ENCODE data around the gene RBM28. TPM values are rescaled to one million over a fixed set of nuclear protein-coding genes. Genes with fewer than 3 reads are reported as not detected.

The RBM28 gene
- total RNA-seq, 4 donors from 2014 or later = 9.0 to 341 (median 34.2) TPM

- in situ Hi-C loops (cut with MboI; ENCODE audit: low pct_ligation_motif_present in 1 of 4, low pct_unique_long_range_greater_than_20kb in 1 of 4, low sequenced_read_pairs in 3 of 4) = no loop called here
- TF ChIP-seq CTCF (IDR thresholded peaks at IDR 0.05) (no peak), POLR2AphosphoS5 (IDR thresholded peaks at IDR 0.05) (no peak), POLR2A (IDR thresholded peaks at IDR 0.05) (no peak), EP300 (IDR thresholded peaks at IDR 0.05; ENCODE audit: low read depth) (no peak)
- no peak for DNase-seq
Observed at GRCh38 chr7:128270826-128271272, 72.9 kb downstream of the RBM28 start.

GRCh38 chr7:128268233-128268632 is 75.5 kb downstream of the RBM28 start:
- no peak for TF ChIP-seq POLR2AphosphoS5 (IDR thresholded peaks at IDR 0.05)
- TF ChIP-seq POLR2A (IDR thresholded peaks at IDR 0.05) = no peak
- no peak for TF ChIP-seq EP300 (IDR thresholded peaks at IDR 0.05; ENCODE audit: low read depth)
- no peak for TF ChIP-seq CTCF (IDR thresholded peaks at IDR 0.05)
- intact Hi-C loops (cut with DNase I; ENCODE audit: low total_unique reads) = no loop called here
- Histone ChIP-seq H3K9me3 (no peaks in the 10 kb centered on the region), H3K27ac (no peak overlapping the region), H3K4me1 (peaks cover 0 to 26% (median 10%) of the 10 kb centered on the region in 4 donors), H3K36me3 (no peaks in the 10 kb centered on the region), H3K4me3 (no peak overlapping the region), H3K27me3 (peaks cover 37% of the 10 kb centered on the region)
- 52% methylated on average over 2 of the region's 2 CpGs; no CpG with 5 or more reads in 1 of the 2 donors for WGBS, 2 donors (ENCODE audit: low coverage in 1 of 2)
- in situ Hi-C loops (cut with MboI; ENCODE audit: low pct_ligation_motif_present in 1 of 4, low pct_unique_long_range_greater_than_20kb in 1 of 4, low sequenced_read_pairs in 3 of 4) = no loop called here
- DNase-seq = no peak

More at GRCh38 chr7:128270826-128271272, 72.9 kb downstream of the RBM28 start:
- H3K27ac ChIP-seq = no peak overlapping the region
- H3K9me3 ChIP-seq = no peaks in the 10 kb centered on the region
- intact Hi-C loops (cut with DNase I; ENCODE audit: low total_unique reads) = no loop called here
- 38% methylated on average over 21 of the region's 31 CpGs; no CpG with 5 or more reads in 1 of the 2 donors for WGBS, 2 donors (ENCODE audit: low coverage in 1 of 2)
- peaks cover 37% of the 10 kb centered on the region for H3K27me3 ChIP-seq
- no peak overlapping the region for H3K4me3 ChIP-seq
- H3K4me1 ChIP-seq = peaks cover 0 to 13% (median 5%) of the 10 kb centered on the region in 4 donors
- H3K36me3 ChIP-seq = no peaks in the 10 kb centered on the region

- H3K27me3 ChIP-seq = peaks cover 33% of the 10 kb centered on the region
- WGBS, 2 donors (ENCODE audit: low coverage in 1 of 2) = 77 to 86% methylated on average over 1 to 4 of the region's 4 CpGs
- DNase-seq = no peak
- intact Hi-C loops (cut with DNase I; ENCODE audit: low total_unique reads) (no loop called here), in situ Hi-C loops (cut with MboI; ENCODE audit: low pct_ligation_motif_present in 1 of 4, low pct_unique_long_range_greater_than_20kb in 1 of 4, low sequenced_read_pairs in 3 of 4) (no loop called here)
- TF ChIP-seq CTCF (IDR thresholded peaks at IDR 0.05) (no peak), EP300 (IDR thresholded peaks at IDR 0.05; ENCODE audit: low read depth) (no peak), POLR2A (IDR thresholded peaks at IDR 0.05) (no peak), POLR2AphosphoS5 (IDR thresholded peaks at IDR 0.05) (no peak)
- peak overlapping the region in 3 of 4 donors; percentile 14 to 42 (median 41) for H3K27ac ChIP-seq
- H3K36me3 ChIP-seq = no peaks in the 10 kb centered on the region
- no peaks in the 10 kb centered on the region for H3K9me3 ChIP-seq
- H3K4me3 ChIP-seq = no peak overlapping the region
- H3K4me1 ChIP-seq = peaks cover 0 to 26% (median 10%) of the 10 kb centered on the region in 4 donors
Observed at GRCh38 chr7:128267595-128267924, 76.1 kb downstream of the RBM28 start.

- no peak overlapping the region for H3K4me3 ChIP-seq
- H3K36me3 ChIP-seq = no peaks in the 10 kb centered on the region
- no peaks in the 10 kb centered on the region for H3K9me3 ChIP-seq
- WGBS, 2 donors (ENCODE audit: low coverage in 1 of 2) = 39 to 40% methylated on average over 3 to 16 of the region's 16 CpGs
- H3K4me1 ChIP-seq = peaks cover 0 to 26% (median 10%) of the 10 kb centered on the region in 4 donors
- peaks cover 27% of the 10 kb centered on the region for H3K27me3 ChIP-seq
- DNase-seq = peak; percentile 43
- TF ChIP-seq POLR2AphosphoS5 (IDR thresholded peaks at IDR 0.05) (no peak), EP300 (IDR thresholded peaks at IDR 0.05; ENCODE audit: low read depth) (no peak), POLR2A (IDR thresholded peaks at IDR 0.05) (no peak), CTCF (IDR thresholded peaks at IDR 0.05) (no peak)
- H3K27ac ChIP-seq = peak overlapping the region in 3 of 4 donors; percentile 14 to 42 (median 41)
- in situ Hi-C loops (cut with MboI; ENCODE audit: low pct_ligation_motif_present in 1 of 4, low pct_unique_long_range_greater_than_20kb in 1 of 4, low sequenced_read_pairs in 3 of 4) (no loop called here), intact Hi-C loops (cut with DNase I; ENCODE audit: low total_unique reads) (no loop called here)
Observed at GRCh38 chr7:128266883-128267594, 76.7 kb downstream of the RBM28 start.

Data from transverse colon (tissue), 4 donors.